ENCODE data around the gene SMARCD1. TPM values are rescaled to one million over a fixed set of nuclear protein-coding genes. Genes with fewer than 3 reads are reported as not detected.
A peak's percentile ranks its signal among the peaks of the same experiment; 100 is the strongest.

SMARCD1 gene
- total and polyA plus RNA-seq, 2 donors, result 19.9 to 38.2 TPM

DNA sequence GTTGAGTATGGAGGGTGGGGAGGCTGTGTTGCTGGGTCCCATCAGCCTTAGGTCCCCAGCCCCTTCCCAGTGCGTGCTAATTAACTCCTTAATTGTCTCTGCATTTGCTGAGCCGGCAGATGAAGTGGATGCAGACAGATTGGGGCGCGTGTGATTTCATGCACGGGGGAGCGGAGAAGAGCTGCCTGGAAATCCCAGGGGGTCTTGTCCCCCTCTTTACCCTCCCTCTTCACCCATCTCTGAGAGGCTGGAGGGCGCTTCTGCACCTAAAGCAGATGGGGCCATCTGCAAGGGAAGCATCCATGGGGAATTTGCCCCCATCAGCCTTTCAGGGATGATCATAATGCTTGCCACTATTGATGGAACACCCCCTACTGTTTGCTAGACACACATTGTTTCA is 32.2 kb upstream of the SMARCD1 start:
- DNase-seq (ENCODE audit: low read depth in 6 of 9, low spot score in 9 of 9), result no peak
- peaks cover 0 to 6% of the 10 kb centered on the region in 2 donors for H3K9me3 ChIP-seq (ENCODE audit: control insufficient read depth in 2 of 2, insufficient read depth in 1 of 2, low read length in 1 of 2)
- WGBS, result 98% methylated on average over 7 of the region's 7 CpGs
- H3K27me3 ChIP-seq (ENCODE audit: control insufficient read depth in 2 of 2, insufficient read depth in 1 of 2, low read length in 1 of 2), result peaks cover 31 to 89% of the 10 kb centered on the region in 2 donors
- H3K4me1 ChIP-seq (ENCODE audit: control insufficient read depth in 2 of 2, insufficient read depth in 2 of 2, low read length in 2 of 2), result peaks cover 3 to 25% of the 10 kb centered on the region in 2 donors
- no peaks in the 10 kb centered on the region for H3K36me3 ChIP-seq (ENCODE audit: control insufficient read depth in 2 of 2, insufficient read depth in 2 of 2, low read length in 1 of 2)
- H3K4me3 ChIP-seq (ENCODE audit: low read length in 2 of 2), result no peak overlapping the region
- no peak overlapping the region for H3K27ac ChIP-seq (ENCODE audit: low read depth in 1 of 2, low read length in 1 of 2)

DNA sequence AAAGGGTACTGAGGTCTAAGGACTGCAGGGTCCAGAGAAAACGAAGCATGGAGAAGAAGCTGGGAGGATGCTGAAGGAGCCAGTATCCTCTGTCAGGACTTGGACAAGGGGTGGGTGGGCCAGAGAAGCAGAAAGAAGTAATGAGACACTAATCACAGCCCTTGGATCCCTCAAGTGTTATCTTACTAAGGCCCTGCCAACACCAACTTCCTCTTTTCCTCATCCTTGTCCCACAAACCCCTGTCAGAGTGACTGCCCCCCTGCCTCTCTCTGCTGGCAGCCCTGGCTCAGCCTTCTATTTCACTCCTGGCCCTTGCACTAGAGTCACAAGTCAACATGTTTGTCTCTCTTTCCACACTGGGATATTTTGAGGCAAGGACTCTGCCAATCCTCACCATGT is 31.6 kb upstream of the SMARCD1 start:
- Histone ChIP-seq H3K27me3 (ENCODE audit: control insufficient read depth in 2 of 2, insufficient read depth in 1 of 2, low read length in 1 of 2) (peaks cover 34 to 91% of the 10 kb centered on the region in 2 donors), H3K4me3 (ENCODE audit: low read length in 2 of 2) (no peak overlapping the region), H3K4me1 (ENCODE audit: control insufficient read depth in 2 of 2, insufficient read depth in 2 of 2, low read length in 2 of 2) (peaks cover 3 to 32% of the 10 kb centered on the region in 2 donors), H3K9me3 (ENCODE audit: control insufficient read depth in 2 of 2, insufficient read depth in 1 of 2, low read length in 1 of 2) (peaks cover 0 to 6% of the 10 kb centered on the region in 2 donors), H3K36me3 (ENCODE audit: control insufficient read depth in 2 of 2, insufficient read depth in 2 of 2, low read length in 1 of 2) (no peaks in the 10 kb centered on the region), H3K27ac (ENCODE audit: low read depth in 1 of 2, low read length in 1 of 2) (no peak overlapping the region)
- no peak for DNase-seq (ENCODE audit: low read depth in 6 of 9, low spot score in 9 of 9)
- WGBS, result 55% methylated on average over 1 of the region's 1 CpG

DNA sequence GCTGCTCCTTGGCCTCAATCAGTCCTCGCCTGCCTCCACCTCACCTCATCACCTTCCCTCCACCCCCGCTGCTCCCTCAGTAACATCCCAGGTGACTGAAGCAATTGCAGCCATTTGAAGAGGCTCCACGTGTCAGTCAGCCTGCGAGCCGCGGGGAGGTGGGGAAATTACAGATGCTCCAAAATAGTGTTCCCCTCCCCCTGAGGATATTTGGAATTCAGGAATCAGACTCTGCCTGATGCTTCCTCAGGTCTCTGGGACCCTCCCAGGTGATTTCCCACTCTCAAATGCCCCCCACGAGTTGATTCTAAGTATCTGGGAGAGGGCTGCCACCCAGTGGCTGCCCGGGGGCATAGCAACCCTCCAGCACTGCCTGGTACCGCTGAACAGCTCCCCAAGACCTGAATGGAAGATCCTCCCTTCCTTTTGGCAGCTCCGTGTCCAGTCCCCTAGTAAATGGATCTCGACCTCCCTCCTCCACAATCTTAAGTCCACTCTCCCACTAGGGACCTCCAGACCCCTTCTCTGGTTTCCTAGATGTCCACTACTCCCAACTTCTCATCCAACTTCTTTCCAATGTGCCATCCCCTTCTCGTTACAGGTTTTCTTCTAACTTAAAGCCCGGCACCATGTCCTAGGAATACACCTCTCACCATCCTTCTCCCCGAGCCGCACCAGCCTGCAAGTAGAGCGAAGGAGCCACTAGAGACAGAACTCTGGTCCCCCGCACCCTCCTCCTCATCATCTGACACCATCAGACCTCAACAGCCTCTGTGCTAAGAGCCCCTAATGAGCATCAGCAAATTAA is 29.1 kb upstream of the SMARCD1 start:
- no peak overlapping the region for H3K27ac ChIP-seq (ENCODE audit: low read depth in 1 of 2, low read length in 1 of 2)
- peak in 2 of 9 donors; percentile 66 to 74 for DNase-seq (ENCODE audit: low read depth in 6 of 9, low spot score in 9 of 9)
- peaks cover 19 to 71% of the 10 kb centered on the region in 2 donors for H3K27me3 ChIP-seq (ENCODE audit: control insufficient read depth in 2 of 2, insufficient read depth in 1 of 2, low read length in 1 of 2)
- no peak overlapping the region for H3K4me3 ChIP-seq (ENCODE audit: low read length in 2 of 2)
- peaks cover 0 to 6% of the 10 kb centered on the region in 2 donors for H3K9me3 ChIP-seq (ENCODE audit: control insufficient read depth in 2 of 2, insufficient read depth in 1 of 2, low read length in 1 of 2)
- 14% methylated on average over 17 of the region's 17 CpGs for WGBS
- H3K4me1 ChIP-seq (ENCODE audit: control insufficient read depth in 2 of 2, insufficient read depth in 2 of 2, low read length in 2 of 2), result peaks cover 19 to 51% of the 10 kb centered on the region in 2 donors
- no peaks in the 10 kb centered on the region for H3K36me3 ChIP-seq (ENCODE audit: control insufficient read depth in 2 of 2, insufficient read depth in 2 of 2, low read length in 1 of 2)

DNA sequence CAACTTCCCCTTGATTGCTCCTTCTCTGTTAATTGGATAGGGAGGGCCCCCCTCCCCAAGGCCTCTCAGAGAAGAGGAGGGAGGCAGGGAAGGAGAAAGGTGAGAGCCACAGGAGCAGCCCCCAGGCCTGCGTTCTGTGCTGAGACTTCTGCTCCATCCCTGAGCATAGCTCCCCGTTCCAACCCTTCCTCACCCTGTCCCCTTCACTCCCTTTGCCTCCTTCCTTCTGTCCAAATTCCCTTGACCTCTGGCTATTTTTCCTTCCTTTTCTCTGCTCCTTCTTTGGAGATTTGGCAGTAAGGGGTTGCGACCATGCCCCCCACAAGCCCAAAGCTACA is 28.5 kb upstream of the SMARCD1 start:
- no peak for DNase-seq (ENCODE audit: low read depth in 6 of 9, low spot score in 9 of 9)
- H3K27me3 ChIP-seq (ENCODE audit: control insufficient read depth in 2 of 2, insufficient read depth in 1 of 2, low read length in 1 of 2), result peaks cover 15 to 65% of the 10 kb centered on the region in 2 donors
- no peaks in the 10 kb centered on the region for H3K36me3 ChIP-seq (ENCODE audit: control insufficient read depth in 2 of 2, insufficient read depth in 2 of 2, low read length in 1 of 2)
- no peak overlapping the region for H3K27ac ChIP-seq (ENCODE audit: low read depth in 1 of 2, low read length in 1 of 2)
- 29% methylated on average over 3 of the region's 3 CpGs for WGBS
- H3K4me1 ChIP-seq (ENCODE audit: control insufficient read depth in 2 of 2, insufficient read depth in 2 of 2, low read length in 2 of 2), result peaks cover 24 to 56% of the 10 kb centered on the region in 2 donors
- H3K9me3 ChIP-seq (ENCODE audit: control insufficient read depth in 2 of 2, insufficient read depth in 1 of 2, low read length in 1 of 2), result peaks cover 0 to 6% of the 10 kb centered on the region in 2 donors
- H3K4me3 ChIP-seq (ENCODE audit: low read length in 2 of 2), result peak overlapping the region in 1 of 2 donors; percentile 36

DNA sequence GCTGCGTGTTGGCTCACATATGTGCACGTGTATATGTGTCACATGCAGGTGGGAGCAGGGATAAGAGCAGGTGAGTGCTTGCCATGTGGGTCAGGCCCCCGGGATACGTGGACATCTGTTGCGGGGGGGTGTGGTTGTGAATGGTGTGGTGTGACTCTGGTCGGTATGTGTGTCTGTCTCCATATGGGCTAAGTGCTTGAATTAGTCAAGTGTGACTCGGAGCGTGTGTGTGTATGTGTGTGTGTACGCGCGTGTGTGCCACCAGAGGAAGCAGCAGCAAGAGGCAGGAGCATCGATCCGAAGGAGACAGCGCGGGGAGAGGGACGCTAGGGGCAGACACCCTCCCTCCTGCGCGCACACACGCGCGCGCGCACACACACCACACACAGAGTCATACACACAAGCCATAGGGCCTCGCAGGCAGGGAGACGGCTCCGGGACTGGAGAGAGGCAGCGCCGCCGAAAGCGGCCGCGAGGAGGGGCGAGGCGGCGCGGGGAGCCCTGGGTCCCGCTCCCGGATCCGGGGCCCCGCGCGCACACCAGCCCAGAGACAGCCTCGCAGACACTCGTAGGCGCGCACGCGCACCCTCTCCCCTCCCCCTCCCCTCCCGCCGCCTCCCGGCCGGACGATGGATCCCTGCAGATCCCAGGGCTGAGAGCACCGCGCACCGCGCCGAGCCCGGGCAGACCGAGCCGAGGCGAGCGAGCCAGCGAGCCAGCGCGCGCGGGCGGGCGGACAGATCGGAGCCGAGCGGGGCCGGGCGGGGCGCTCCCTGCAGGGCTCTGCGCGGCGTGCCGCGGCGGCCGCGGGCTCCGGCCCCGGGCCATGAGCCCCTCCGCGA is 27.9 kb upstream of the SMARCD1 start, which contains the start of gene ASIC1:
TSS of gene ASIC1 (plus strand) at position 597 of the 842 bp plus-strand sequence. CDS start 1,171 bp downstream, outside the sequence.
- WGBS, result under 1% methylated on average over 88 of the region's 88 CpGs
- H3K27ac ChIP-seq (ENCODE audit: low read depth in 1 of 2, low read length in 1 of 2), result no peak within 1 kb of the TSS

DNA sequence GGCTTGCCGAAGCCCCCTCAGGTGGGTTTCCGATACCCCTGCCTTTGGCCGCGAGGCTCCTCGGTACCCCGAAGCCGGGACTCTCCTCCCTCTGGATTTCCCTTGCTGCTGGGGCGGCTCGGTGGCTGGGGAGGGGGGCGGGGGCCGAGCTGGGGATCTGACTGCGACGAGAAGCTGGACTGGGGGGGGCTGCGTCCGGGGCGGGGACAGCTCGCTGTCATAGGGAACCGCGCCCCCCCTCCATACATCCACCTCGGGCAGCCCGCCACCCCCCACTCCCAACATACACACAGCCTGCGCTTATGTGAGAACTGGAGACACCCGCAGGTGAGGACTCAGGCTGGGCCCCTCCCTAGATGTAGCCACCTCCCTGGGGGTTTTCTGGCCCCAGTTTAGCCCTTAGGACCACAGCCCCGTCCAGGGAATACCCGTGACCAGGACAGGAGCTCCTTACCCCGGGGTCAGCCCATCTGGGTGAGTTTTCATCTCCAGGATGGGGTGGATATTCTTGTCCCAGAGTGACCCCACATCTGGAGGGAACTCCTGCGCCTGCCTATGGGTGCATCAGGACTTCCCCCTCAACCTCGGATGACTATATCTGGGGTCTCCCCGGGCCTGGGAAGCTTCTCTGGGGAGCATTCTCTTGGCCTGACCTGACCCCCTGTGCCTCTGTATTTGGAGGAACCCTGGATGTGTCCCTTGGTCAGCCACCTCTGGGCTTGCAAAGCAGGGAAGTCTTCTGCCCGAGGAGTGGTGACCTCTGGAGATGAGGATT is 27.1 kb upstream of the SMARCD1 start:
- 24% methylated on average over 30 of the region's 30 CpGs for WGBS
- peaks cover 0 to 6% of the 10 kb centered on the region in 2 donors for H3K9me3 ChIP-seq (ENCODE audit: control insufficient read depth in 2 of 2, insufficient read depth in 1 of 2, low read length in 1 of 2)
- no peaks in the 10 kb centered on the region for H3K36me3 ChIP-seq (ENCODE audit: control insufficient read depth in 2 of 2, insufficient read depth in 2 of 2, low read length in 1 of 2)
- peaks cover 13 to 50% of the 10 kb centered on the region in 2 donors for H3K27me3 ChIP-seq (ENCODE audit: control insufficient read depth in 2 of 2, insufficient read depth in 1 of 2, low read length in 1 of 2)
- peak overlapping the region; percentile 58 to 71 for H3K27ac ChIP-seq (ENCODE audit: low read depth in 1 of 2, low read length in 1 of 2)
- peaks cover 39 to 71% of the 10 kb centered on the region in 2 donors for H3K4me1 ChIP-seq (ENCODE audit: control insufficient read depth in 2 of 2, insufficient read depth in 2 of 2, low read length in 2 of 2)
- peak in 1 of 9 donors; percentile 27 for DNase-seq (ENCODE audit: low read depth in 6 of 9, low spot score in 9 of 9)
- H3K4me3 ChIP-seq (ENCODE audit: low read length in 2 of 2), result peak overlapping the region; percentile 39 to 63

More for the DNA sequence above, 27.9 kb upstream of the SMARCD1 start, which contains the start of gene ASIC1:
- Histone ChIP-seq H3K4me1 (ENCODE audit: control insufficient read depth in 2 of 2, insufficient read depth in 2 of 2, low read length in 2 of 2) (peaks cover 30 to 63% of the 10 kb centered on the region in 2 donors), H3K4me3 (ENCODE audit: low read length in 2 of 2) (peak within 1 kb of the TSS; percentile 39 to 63), H3K9me3 (ENCODE audit: control insufficient read depth in 2 of 2, insufficient read depth in 1 of 2, low read length in 1 of 2) (peaks cover 0 to 6% of the 10 kb centered on the region in 2 donors), H3K36me3 (ENCODE audit: control insufficient read depth in 2 of 2, insufficient read depth in 2 of 2, low read length in 1 of 2) (no peaks in the 10 kb centered on the region), H3K27me3 (ENCODE audit: control insufficient read depth in 2 of 2, insufficient read depth in 1 of 2, low read length in 1 of 2) (peaks cover 14 to 59% of the 10 kb centered on the region in 2 donors)
- peak in 3 of 9 donors; percentile 36 to 70 (median 57) for DNase-seq (ENCODE audit: low read depth in 6 of 9, low spot score in 9 of 9)

DNA sequence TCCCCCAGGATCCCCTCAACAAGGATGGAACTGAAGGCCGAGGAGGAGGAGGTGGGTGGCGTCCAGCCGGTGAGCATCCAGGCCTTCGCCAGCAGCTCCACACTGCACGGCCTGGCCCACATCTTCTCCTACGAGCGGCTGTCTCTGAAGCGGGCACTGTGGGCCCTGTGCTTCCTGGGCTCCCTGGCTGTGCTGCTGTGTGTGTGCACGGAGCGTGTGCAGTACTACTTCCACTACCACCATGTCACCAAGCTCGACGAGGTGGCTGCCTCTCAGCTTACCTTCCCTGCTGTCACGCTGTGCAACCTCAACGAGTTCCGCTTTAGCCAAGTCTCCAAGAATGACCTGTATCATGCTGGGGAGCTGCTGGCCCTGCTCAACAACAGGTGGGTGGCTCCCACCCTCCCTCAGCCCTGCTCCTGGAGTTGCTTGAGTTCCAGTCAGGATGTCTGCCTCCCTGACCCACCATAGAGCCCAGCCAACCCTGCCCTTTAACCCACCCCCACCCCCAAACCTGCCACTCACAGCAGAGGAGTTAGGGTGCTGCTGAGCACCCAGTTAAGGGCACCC is 26.3 kb upstream of the SMARCD1 start:
- peak in 1 of 9 donors; percentile 47 for DNase-seq (ENCODE audit: low read depth in 6 of 9, low spot score in 9 of 9)
- H3K4me1 ChIP-seq (ENCODE audit: control insufficient read depth in 2 of 2, insufficient read depth in 2 of 2, low read length in 2 of 2), result peaks cover 45 to 79% of the 10 kb centered on the region in 2 donors
- no peaks in the 10 kb centered on the region for H3K36me3 ChIP-seq (ENCODE audit: control insufficient read depth in 2 of 2, insufficient read depth in 2 of 2, low read length in 1 of 2)

DNA sequence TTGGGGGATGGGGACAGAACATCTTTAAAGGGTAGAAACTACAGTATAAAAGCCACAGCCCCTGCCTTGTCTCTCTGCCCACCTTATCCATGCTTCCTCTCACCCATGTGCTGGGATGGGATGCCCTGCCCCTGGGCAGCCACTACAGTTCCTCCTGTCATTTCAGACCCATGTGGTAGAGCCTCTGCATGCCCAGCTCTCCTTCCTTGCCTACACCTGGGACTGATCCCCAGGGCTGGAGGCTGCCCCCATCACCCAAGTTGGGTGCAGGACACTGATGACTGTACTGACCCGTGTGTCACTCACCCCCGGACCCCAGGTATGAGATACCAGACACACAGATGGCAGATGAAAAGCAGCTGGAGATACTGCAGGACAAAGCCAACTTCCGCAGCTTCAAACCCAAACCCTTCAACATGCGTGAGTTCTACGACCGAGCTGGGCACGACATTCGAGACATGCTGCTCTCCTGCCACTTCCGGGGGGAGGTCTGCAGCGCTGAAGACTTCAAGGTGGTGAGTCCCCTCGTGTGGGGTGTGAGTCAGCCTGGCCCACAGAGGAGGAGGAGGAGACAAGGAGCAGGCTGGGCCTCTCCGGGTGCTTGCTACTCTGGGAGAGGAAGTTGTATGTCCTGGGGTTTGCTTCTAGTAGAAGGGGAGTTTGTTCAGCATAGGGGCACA is 25.6 kb upstream of the SMARCD1 start:
- DNase-seq (ENCODE audit: low read depth in 6 of 9, low spot score in 9 of 9), result peak in 4 of 9 donors; percentile 62 to 85 (median 67)

More for the DNA sequence above, 26.3 kb upstream of the SMARCD1 start:
- Histone ChIP-seq H3K27ac (ENCODE audit: low read depth in 1 of 2, low read length in 1 of 2) (peak overlapping the region; percentile 58 to 71), H3K4me3 (ENCODE audit: low read length in 2 of 2) (no peak overlapping the region), H3K27me3 (ENCODE audit: control insufficient read depth in 2 of 2, insufficient read depth in 1 of 2, low read length in 1 of 2) (peaks cover 13 to 43% of the 10 kb centered on the region in 2 donors), H3K9me3 (ENCODE audit: control insufficient read depth in 2 of 2, insufficient read depth in 1 of 2, low read length in 1 of 2) (peaks cover 0 to 6% of the 10 kb centered on the region in 2 donors)
- WGBS, result 87% methylated on average over 15 of the region's 15 CpGs

More for the DNA sequence above, 25.6 kb upstream of the SMARCD1 start:
- H3K4me3 ChIP-seq (ENCODE audit: low read length in 2 of 2), result no peak overlapping the region
- no peaks in the 10 kb centered on the region for H3K36me3 ChIP-seq (ENCODE audit: control insufficient read depth in 2 of 2, insufficient read depth in 2 of 2, low read length in 1 of 2)
- H3K4me1 ChIP-seq (ENCODE audit: control insufficient read depth in 2 of 2, insufficient read depth in 2 of 2, low read length in 2 of 2), result peaks cover 46 to 85% of the 10 kb centered on the region in 2 donors
- H3K9me3 ChIP-seq (ENCODE audit: control insufficient read depth in 2 of 2, insufficient read depth in 1 of 2, low read length in 1 of 2), result peaks cover 0 to 6% of the 10 kb centered on the region in 2 donors
- H3K27ac ChIP-seq (ENCODE audit: low read depth in 1 of 2, low read length in 1 of 2), result peak overlapping the region; percentile 71 to 87
- H3K27me3 ChIP-seq (ENCODE audit: control insufficient read depth in 2 of 2, insufficient read depth in 1 of 2, low read length in 1 of 2), result peaks cover 13 to 38% of the 10 kb centered on the region in 2 donors
- WGBS, result 18% methylated on average over 12 of the region's 12 CpGs
